H1 (cell line): ENCODE data around the gene LAMB1. TPM values are rescaled to one million over a fixed set of nuclear protein-coding genes. Genes with fewer than 3 reads are reported as not detected.

ENCODE experiments used
- CTCF ChIA-PET: fragments of 300-600 bp; sonication (Branson Sonifier 250); formaldehyde crosslinking; loops from one replicate; lab custom pipeline; 2021; ENCODE audit not compliant: partially characterized antibody; lab: Charles Lee
- POLR2A ChIA-PET: fragments of 300-600 bp; sonication (Branson Sonifier 250); formaldehyde crosslinking; loops from one replicate; lab custom pipeline; 2021; ENCODE audit warnings: inconsistent platforms; ENCODE audit not compliant: partially characterized antibody; lab: Charles Lee
- DNase-seq, 2 experiments: peaks; one replicate each; pipeline versions ENCODE4 v3.0.0 to v3.0.0-alpha.2; 2010 to 2022; ENCODE audit warnings: low spot score in 2 of 2, low read depth in 1 of 2, mixed read lengths in 1 of 2
- FAIRE-seq: peaks from 2 replicates; lab custom pipeline; 2011; peaks lifted over from hg19 to GRCh38; lab: Jason Lieb, UNC
- H2AFZ ChIP-seq: 2 replicates; pipeline ENCODE4 v1.8.1; 2012; ENCODE audit warnings: low read length, inconsistent platforms
- H2AK5ac ChIP-seq: 2 replicates; pipeline ENCODE4 v1.6.1; 2013; ENCODE audit warnings: low read depth, low read length
- H2BK120ac ChIP-seq: replicated peaks from 2 replicates; pipeline ENCODE3; 2013; ENCODE audit warnings: low read depth, low read length, inconsistent platforms
- H2BK12ac ChIP-seq: 2 replicates; pipeline ENCODE4 v1.6.1; 2013; ENCODE audit warnings: low read depth, low read length
- H2BK15ac ChIP-seq: 2 replicates; pipeline ENCODE4 v1.6.1; 2013; ENCODE audit warnings: low read length
- H2BK20ac ChIP-seq: 2 replicates; pipeline ENCODE4 v1.6.1; 2013; ENCODE audit warnings: low read length
- H2BK5ac ChIP-seq: 2 replicates; pipeline ENCODE4 v1.6.1; 2013; ENCODE audit warnings: low read depth, low read length
- H3K14ac ChIP-seq: 2 replicates; pipeline ENCODE4 v1.6.1; 2013; ENCODE audit warnings: inconsistent platforms; ENCODE audit not compliant: insufficient read length
- H3K18ac ChIP-seq: 2 replicates; pipeline ENCODE4 v1.6.1; 2013; ENCODE audit warnings: low read length; ENCODE audit errors: extremely low read depth
- H3K23ac ChIP-seq: 2 replicates; pipeline ENCODE4 v1.6.1; 2013; ENCODE audit warnings: inconsistent platforms; ENCODE audit not compliant: insufficient read length
- H3K23me2 ChIP-seq: 2 replicates; pipeline ENCODE4 v1.6.1; 2013; ENCODE audit warnings: low read depth, low read length
- H3K27ac ChIP-seq: 2 replicates; pipeline ENCODE4 v1.6.1; 2011; ENCODE audit warnings: low read depth, low read length, inconsistent platforms
- H3K27me3 ChIP-seq, 4 experiments: replicated peaks in 1 of 4; 1 replicate in 1 of 4; 2 replicates in 3 of 4; pipeline versions ENCODE4 v1.6.1 to v1.8.1; 2011 to 2013; ENCODE audit warnings: low read length in 3 of 4, mild to moderate bottlenecking in 3 of 4, inconsistent platforms in 2 of 4, mixed read lengths in 2 of 4, moderate library complexity in 1 of 4; ENCODE audit not compliant: control insufficient read depth in 3 of 4, insufficient read depth in 3 of 4; ENCODE audit errors: extremely low read depth in 1 of 4
- H3K36me3 ChIP-seq, 4 experiments: 2 replicates each; pipeline versions ENCODE4 v1.6.1 to v1.8.1; 2011 to 2013; ENCODE audit warnings: mild to moderate bottlenecking in 4 of 4, low read length in 3 of 4, moderate library complexity in 2 of 4, control low read depth in 1 of 4, inconsistent platforms in 1 of 4; ENCODE audit not compliant: insufficient read depth in 4 of 4, control insufficient read depth in 2 of 4
- H3K4ac ChIP-seq: replicated peaks from 2 replicates; pipeline ENCODE3; 2013; ENCODE audit warnings: low read length, low read depth, mixed read lengths, inconsistent platforms; ENCODE audit not compliant: insufficient read length
- H3K4me1 ChIP-seq, 4 experiments: replicated peaks in 1 of 4; 1 replicate in 1 of 4; 2 replicates in 3 of 4; pipeline versions ENCODE4 v1.6.1 to v1.8.1; 2011 to 2013; ENCODE audit warnings: low read length in 3 of 4, inconsistent platforms in 2 of 4, mixed read lengths in 1 of 4; ENCODE audit not compliant: insufficient read depth in 4 of 4, control insufficient read depth in 3 of 4
- H3K4me2 ChIP-seq, 2 experiments: 2 replicates each; pipeline versions ENCODE4 v1.6.1 to v1.8.1; 2011 to 2013; ENCODE audit warnings: low read depth in 2 of 2, low read length in 2 of 2, control low read depth in 1 of 2, inconsistent platforms in 1 of 2, mild to moderate bottlenecking in 1 of 2; ENCODE audit not compliant: insufficient read depth in 1 of 2
- H3K4me3 ChIP-seq, 4 experiments: fragments of 200-600, 300-600 bp in 1 of 4; sonication (generic), shearing (Covaris generic), sonication (Bioruptor Twin) in 1 of 4; 2 replicates each; pipeline versions ENCODE4 v1.5.1 to v1.8.1; 2011 to 2016; ENCODE audit warnings: low read length in 4 of 4, low read depth in 3 of 4, control low read depth in 2 of 4, inconsistent platforms in 2 of 4, mild to moderate bottlenecking in 2 of 4, mixed read lengths in 1 of 4, moderate library complexity in 1 of 4; ENCODE audit not compliant: insufficient read depth in 2 of 4; ENCODE audit errors: extremely low read depth in 1 of 4
- H3K56ac ChIP-seq: replicated peaks from 2 replicates; pipeline ENCODE3; 2013; ENCODE audit warnings: low read depth, mild to moderate bottlenecking, mixed read lengths, low read length, inconsistent platforms; ENCODE audit not compliant: insufficient read length
- H3K79me1 ChIP-seq: 2 replicates; pipeline ENCODE4 v1.6.1; 2013; ENCODE audit warnings: low read depth, low read length, control low read depth
- H3K79me2 ChIP-seq, 2 experiments: 2 replicates each; pipeline versions ENCODE4 v1.6.1 to v1.8.1; 2012 to 2013; ENCODE audit warnings: low read length in 2 of 2, mild to moderate bottlenecking in 2 of 2, inconsistent platforms in 1 of 2; ENCODE audit not compliant: insufficient read depth in 2 of 2, control insufficient read depth in 1 of 2
- H3K9ac ChIP-seq, 4 experiments: replicated peaks in 1 of 4; 1 replicate in 1 of 4; 2 replicates in 3 of 4; pipeline versions ENCODE4 v1.6.1 to v1.8.1; 2011 to 2013; ENCODE audit warnings: low read depth in 3 of 4, low read length in 3 of 4, control low read depth in 2 of 4, mild to moderate bottlenecking in 2 of 4, moderate library complexity in 2 of 4, inconsistent platforms in 1 of 4; ENCODE audit errors: extremely low read depth in 1 of 4
- H3K9me3 ChIP-seq, 2 experiments: 2 replicates each; pipeline versions ENCODE4 v1.6.1 to v1.8.1; 2012 to 2013; ENCODE audit warnings: mild to moderate bottlenecking in 2 of 2, moderate library complexity in 2 of 2, control low read depth in 1 of 2, inconsistent platforms in 1 of 2, low read depth in 1 of 2, low read length in 1 of 2, mixed read lengths in 1 of 2; ENCODE audit not compliant: insufficient read depth in 2 of 2
- H4K20me1 ChIP-seq, 2 experiments: replicated peaks in 1 of 2; 2 replicates each; pipeline versions ENCODE3 to v1.8.1; 2011 to 2013; ENCODE audit warnings: inconsistent platforms in 2 of 2, low read length in 2 of 2, mild to moderate bottlenecking in 1 of 2; ENCODE audit not compliant: insufficient read depth in 2 of 2, control insufficient read depth in 1 of 2
- H4K5ac ChIP-seq: 2 replicates; pipeline ENCODE4 v1.6.1; 2013; ENCODE audit warnings: low read length, low read depth, mixed read lengths, inconsistent platforms; ENCODE audit not compliant: insufficient read length
- H4K8ac ChIP-seq: 2 replicates; pipeline ENCODE4 v1.8.0; 2013; ENCODE audit warnings: mild to moderate bottlenecking, moderate library complexity, low read length, inconsistent platforms; ENCODE audit not compliant: insufficient read depth; ENCODE audit errors: extremely low read depth
- H4K91ac ChIP-seq: replicated peaks from 2 replicates; pipeline ENCODE3; 2013; ENCODE audit warnings: low read length, mixed read lengths, inconsistent platforms; ENCODE audit not compliant: insufficient read length
- POU5F1 ChIP-seq: IDR thresholded peaks from 2 replicates; pipeline ENCODE4 v1.6.1; 2011; ENCODE audit warnings: low read depth, mild to moderate bottlenecking, low read length, moderate library complexity
- SIN3A ChIP-seq, 2 experiments: IDR thresholded peaks in 1 of 2; conservative IDR thresholded peaks in 1 of 2; 2 replicates each; pipeline ENCODE4 v1.6.1; 2011 to 2012; ENCODE audit warnings: low read length in 2 of 2, improper control_type of control experiment in 1 of 2, low read depth in 1 of 2, mild to moderate bottlenecking in 1 of 2
- WGBS, 2 experiments: shearing (Covaris generic) in 1 of 2; methylation state at CpG; one replicate each; pipeline versions ENCODE4 v1.1.6 to v1.1.7; 2013 to 2015; ENCODE audit warnings: low lambda C conversion rate in 2 of 2, mixed read lengths in 2 of 2, inconsistent platforms in 1 of 2, low coverage in 1 of 2, missing lambda C conversion rate in 1 of 2; ENCODE audit not compliant: insufficient replicate concordance in 2 of 2, insufficient coverage in 1 of 2, insufficient read length in 1 of 2; ENCODE audit errors: extremely low coverage in 1 of 2, missing lambda C conversion rate in 1 of 2; 5-methylcytosine and 5-hydroxymethylcytosine counted together
- polyA plus RNA-seq, 7 experiments: library from polyadenylated mRNA; depleted of rRNA in 3 of 7; stranded (reverse) in 5 of 7; unstranded in 2 of 7; fragments of >200 nt in 5 of 7; fragments of 200-250 nt in 2 of 7; gene quantifications; 1 replicate in 5 of 7; 2 replicates in 1 of 7; 4 replicates in 1 of 7; pipeline versions ENCODE4 v1.2.1 to v1.2.3, GENCODE V29; 2011 to 2013; ENCODE audit warnings: missing spikeins in 2 of 7, mixed read lengths in 2 of 7
- total RNA-seq: library from RNA; stranded (reverse); fragmentation: NEBNext Ultra II Directional; extraction: Animal tissue kit (Norgen Biotek cat#: 25700); gene quantifications from 2 replicates; pipeline ENCODE4 v1.2.1, GENCODE V29; 2021

Gene LAMB1
- total and polyA plus RNA-seq, 2 of the 8 experiments (the other 6 are each of a cell fraction or from before 2014, with no cell fraction given): 31.9 to 38.5 TPM

- FAIRE-seq (no peak), DNase-seq (no peak)
- H3K14ac ChIP-seq: no peak overlapping the region
- H4K5ac ChIP-seq: no peak overlapping the region
- H3K4me1 ChIP-seq: peaks cover 0 to 11% (median 5%) of the 10 kb centered on the region in 4 experiments; a peak in 6 of 7 replicates
- H3K79me2 ChIP-seq: no peaks in the 10 kb centered on the region
- H2BK15ac ChIP-seq: no peak overlapping the region
- no peak overlapping the region for H3K4ac ChIP-seq
- H3K56ac ChIP-seq: no peak overlapping the region
- no peaks in the 10 kb centered on the region; a peak in 1 of 4 replicates for H3K9me3 ChIP-seq
- no peak overlapping the region for H3K23ac ChIP-seq
- no peak overlapping the region for H2BK120ac ChIP-seq
- no peak overlapping the region for H3K9ac ChIP-seq
- H2AK5ac ChIP-seq: no peak overlapping the region
- H2BK20ac ChIP-seq: no peak overlapping the region
- H2AFZ ChIP-seq: no peak overlapping the region
- no peak overlapping the region for H3K4me2 ChIP-seq
- no peak overlapping the region for H4K8ac ChIP-seq
- H3K36me3 ChIP-seq: peaks cover 0 to 27% (median 7%) of the 10 kb centered on the region in 4 experiments; a peak in 4 of 8 replicates
- peaks cover 9 to 29% (median 24%) of the 10 kb centered on the region in 4 experiments for H3K27me3 ChIP-seq
- no peaks in the 10 kb centered on the region for H3K79me1 ChIP-seq
- H3K4me3 ChIP-seq: no peak overlapping the region
- 91% methylated on average over 2 of the region's 2 CpGs; no CpG with 5 or more reads in 1 of the 2 experiments for WGBS, 2 experiments
- H3K23me2 ChIP-seq: peaks cover 19% of the 10 kb centered on the region
- no peak overlapping the region for H3K18ac ChIP-seq
- H2BK5ac ChIP-seq: no peak overlapping the region
- H3K27ac ChIP-seq: no peak overlapping the region
- ChIA-PET CTCF (interaction anchor here (0.7 to 1.6 kb wide), 3 partner anchors 36 to 123 kb away, joined by 3 to 5 read pairs (median 3); partner anchors contain the start of gene DLD), POLR2A (no interaction called here)
- no peak overlapping the region for H2BK12ac ChIP-seq
- TF ChIP-seq SIN3A (conservative IDR thresholded peaks at IDR 0.05 in 1 of 2, IDR thresholded peaks at IDR 0.05 in 1 of 2; ENCODE audit: low read depth in 1 of 2, low read length in 2 of 2) (no peak), POU5F1 (no peak)
- TF ChIP-seq, all 59 proteins: peak for 0
- Histone ChIP-seq H4K91ac (no peak overlapping the region), H4K20me1 (peaks cover 0 to 1% of the 10 kb centered on the region in 2 experiments)
These were observed 4.8 kb downstream of the LAMB1 start for GRCh38 chr7:107998150-107998549.
